Activated T-cell treated with anti-CD3 and anti-CD28 coated beads for 4 hours (primary cell): Measurements from ENCODE around the gene HYOU1.
"Not testable (repeated sequence)": the region's sequence is repeated elsewhere in the genome, so short reads cannot be mapped to it uniquely, and the experiment has no call there.

ENCODE experiments used
- DNase-seq: peaks from one replicate; pipeline ENCODE4 v3.0.0-alpha.2; 2020

Gene HYOU1

GRCh38 chr11:119057000-119057769, at the start of gene HYOU1:
Gene HYOU1, minus strand, starts transcription at chr11:119057205. Its CDS starts 1,045 bp downstream, at chr11:119056160.
- peak; percentile 96 for DNase-seq

- no peak for DNase-seq
Observed at GRCh38 chr11:119103793-119104192, 46.8 kb upstream of the HYOU1 start.

DNA sequence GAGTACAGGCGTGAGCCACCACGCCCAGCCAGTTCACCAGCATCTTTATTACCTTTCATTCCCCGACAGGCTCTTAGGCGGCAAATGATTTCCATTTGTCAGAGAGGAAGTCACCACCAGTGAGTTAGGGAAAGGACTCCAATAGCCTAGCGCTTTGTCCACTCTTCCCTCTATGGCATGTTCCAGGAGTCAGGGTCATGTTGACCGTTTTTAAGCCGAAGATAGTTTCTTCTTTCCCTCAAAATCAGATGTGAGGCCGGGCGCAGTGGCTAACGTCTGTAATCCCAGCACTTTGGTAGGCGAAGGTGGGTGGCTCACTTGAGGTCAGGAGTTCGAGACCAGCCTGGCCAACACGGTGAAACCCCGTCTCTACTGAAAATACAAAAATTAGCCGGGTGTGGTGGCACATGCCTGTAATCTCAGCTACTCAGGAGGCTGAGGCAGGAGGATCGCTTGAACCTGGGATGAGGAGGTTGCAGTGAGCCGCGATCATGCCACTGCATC, 46.2 kb upstream of the HYOU1 start:
- not testable (repeated sequence) for DNase-seq

DNA sequence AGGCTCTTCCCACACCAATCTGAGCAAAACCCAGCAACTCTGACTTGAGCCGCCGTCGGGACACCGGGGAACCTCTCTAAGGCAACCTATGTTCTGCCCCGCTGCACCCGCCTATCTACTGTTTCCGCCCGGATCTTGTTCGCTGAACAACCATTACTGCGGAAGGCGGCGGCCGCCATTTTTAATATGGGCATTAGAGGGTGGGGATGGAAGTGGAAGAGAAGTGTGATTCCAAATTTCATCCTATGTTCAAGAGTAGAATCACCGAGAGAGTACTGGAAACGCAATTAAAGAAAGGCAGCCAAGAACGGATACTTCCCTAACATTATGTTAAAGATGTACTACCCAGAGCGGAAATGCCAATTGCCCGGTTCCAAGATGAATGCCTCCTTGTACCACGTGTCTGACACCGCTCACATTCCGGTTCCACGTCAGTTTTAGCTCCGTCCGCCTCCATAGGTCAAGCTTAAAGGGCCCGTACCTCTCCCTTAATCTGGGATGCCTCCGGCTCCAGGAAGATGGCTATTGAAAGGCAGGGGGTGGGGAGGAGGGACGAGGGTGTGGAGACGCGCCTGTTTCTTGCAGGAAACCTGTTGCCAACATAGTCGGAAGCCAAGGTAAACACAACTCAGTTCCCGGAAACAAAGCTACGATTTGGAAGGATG, 44.9 kb upstream of the HYOU1 start, which contains the start of gene DPAGT1:
Gene DPAGT1 (minus strand): TSS at position 95 of the 665 bp plus-strand sequence. CDS start 198 bp downstream, outside the sequence.
- peak; percentile 80 for DNase-seq

- DNase-seq, result no peak
Observed at GRCh38 chr11:119100994-119101758, 44.2 kb upstream of the HYOU1 start.

GRCh38 chr11:119100246-119100970, 43.4 kb upstream of the HYOU1 start:
- no peak for DNase-seq

DNA sequence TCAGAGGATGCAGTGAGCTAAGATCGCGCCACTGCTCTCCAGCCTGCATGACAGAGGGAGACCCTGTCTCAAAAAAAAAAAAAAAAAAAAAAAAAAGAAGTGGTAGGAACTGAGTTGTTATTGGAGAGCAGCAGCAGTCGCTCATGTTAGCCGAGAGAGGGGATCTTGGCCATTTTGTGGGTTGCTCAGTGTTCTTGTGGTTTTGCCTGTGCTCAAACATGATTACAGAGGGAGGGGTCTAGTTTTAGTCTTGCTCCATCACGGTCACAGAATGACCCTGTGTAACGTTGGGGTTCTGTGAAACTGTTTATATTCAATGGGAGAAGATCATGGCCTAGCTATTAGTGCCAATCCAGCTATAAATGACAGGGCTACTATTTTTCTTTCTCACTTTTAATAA, 42.7 kb upstream of the HYOU1 start:
- no peak for DNase-seq

GRCh38 chr11:119095066-119095880, 38.3 kb upstream of the HYOU1 start:
- DNase-seq, result peak; percentile 99

DNA sequence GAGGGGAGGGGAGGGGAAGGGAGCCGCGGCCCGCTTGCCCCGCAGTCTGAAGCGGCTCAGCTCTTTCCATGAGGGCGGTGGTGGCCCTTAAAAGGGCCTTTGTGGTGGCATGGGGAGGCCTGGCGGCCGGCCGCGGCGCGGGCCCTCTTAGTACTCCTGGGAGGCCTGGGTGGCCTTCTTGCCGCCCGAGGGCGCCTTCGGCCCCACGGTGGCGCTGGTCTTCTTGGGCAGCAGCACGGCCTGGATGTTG, 37.7 kb upstream of the HYOU1 start:
- no peak for DNase-seq

- peak; percentile 40 for DNase-seq
Observed at GRCh38 chr11:119093942-119094815, 37.2 kb upstream of the HYOU1 start.

DNA sequence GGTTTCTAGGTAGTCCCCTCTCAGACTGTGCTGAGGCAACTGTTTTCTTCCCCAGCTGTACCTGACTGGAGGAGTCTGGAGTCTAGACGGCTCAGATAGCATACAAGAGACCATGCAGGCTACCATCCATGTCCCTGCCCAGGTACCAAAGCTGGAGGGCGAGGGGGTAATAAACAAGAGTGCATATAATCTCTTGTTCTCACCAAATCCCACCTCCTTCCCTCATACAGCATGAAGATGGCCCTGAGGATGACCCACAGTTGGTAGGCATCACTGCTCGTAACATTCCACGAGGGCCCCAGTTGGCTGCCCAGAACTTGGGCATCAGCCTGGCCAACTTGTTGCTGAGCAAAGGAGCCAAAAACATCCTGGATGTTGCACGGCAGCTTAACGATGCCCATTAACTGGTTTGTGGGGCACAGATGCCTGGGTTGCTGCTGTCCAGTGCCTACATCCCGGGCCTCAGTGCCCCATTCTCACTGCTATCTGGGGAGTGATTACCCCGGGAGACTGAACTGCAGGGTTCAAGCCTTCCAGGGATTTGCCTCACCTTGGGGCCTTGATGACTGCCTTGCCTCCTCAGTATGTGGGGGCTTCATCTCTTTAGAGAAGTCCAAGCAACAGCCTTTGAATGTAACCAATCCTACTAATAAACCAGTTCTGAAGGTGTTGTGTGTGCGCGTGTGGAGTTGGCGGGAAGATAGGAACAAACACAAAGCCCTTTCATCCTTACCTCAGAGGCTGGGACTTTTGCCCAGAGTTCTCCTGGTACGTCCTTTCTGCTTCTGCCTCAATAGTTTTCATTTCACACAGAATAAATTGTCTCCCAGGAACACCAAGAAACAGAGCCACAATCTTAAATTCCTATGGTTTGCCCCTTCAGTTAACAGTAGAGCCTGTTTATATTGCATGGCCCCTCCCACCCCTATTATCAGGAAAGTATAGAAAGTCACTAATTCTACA, 36.2 kb upstream of the HYOU1 start:
- DNase-seq, result no peak

DNA sequence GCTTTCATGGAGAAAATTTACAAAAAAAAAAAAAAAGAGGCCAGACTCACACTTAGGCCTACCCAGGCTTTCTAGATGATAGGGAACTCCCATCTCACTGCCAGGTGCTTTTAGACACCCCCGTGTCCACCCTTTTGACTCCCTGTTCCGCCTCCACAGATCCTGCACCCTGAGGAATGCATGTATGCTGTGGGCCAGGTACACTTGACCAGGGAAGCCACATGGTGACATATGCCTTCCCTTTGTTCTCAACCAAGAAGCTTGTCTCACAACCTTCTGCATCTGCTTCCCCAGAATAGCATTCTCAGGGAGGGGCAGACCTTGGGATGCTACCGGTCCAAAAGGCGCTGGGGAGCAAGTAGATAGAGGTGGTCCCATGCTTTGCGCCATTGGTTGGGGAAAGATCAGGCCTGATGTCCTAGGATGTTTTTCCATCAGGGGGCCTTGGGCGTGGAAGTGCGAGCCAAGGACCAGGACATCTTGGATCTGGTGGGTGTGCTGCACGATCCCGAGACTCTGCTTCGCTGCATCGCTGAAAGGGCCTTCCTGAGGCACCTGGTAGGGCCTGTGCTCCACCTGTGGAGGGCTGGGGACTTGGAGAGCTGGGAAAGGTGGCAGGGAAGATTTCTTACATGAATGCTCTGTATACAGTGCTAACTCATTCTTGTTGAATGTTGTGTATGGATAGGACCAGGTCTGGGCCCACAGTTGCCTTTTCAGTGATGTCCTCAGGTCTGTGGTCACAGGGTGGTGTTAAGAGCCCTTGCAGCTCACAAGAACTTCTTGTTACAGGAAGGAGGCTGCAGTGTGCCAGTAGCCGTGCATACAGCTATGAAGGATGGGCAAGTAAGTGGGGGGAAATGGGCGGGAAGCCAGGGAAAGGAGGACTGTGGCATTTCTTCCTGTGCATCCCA, 35.2 kb upstream of the HYOU1 start:
- DNase-seq, result no peak

GRCh38 chr11:119091178-119091577, 34.2 kb upstream of the HYOU1 start:
- DNase-seq, result no peak

DNA sequence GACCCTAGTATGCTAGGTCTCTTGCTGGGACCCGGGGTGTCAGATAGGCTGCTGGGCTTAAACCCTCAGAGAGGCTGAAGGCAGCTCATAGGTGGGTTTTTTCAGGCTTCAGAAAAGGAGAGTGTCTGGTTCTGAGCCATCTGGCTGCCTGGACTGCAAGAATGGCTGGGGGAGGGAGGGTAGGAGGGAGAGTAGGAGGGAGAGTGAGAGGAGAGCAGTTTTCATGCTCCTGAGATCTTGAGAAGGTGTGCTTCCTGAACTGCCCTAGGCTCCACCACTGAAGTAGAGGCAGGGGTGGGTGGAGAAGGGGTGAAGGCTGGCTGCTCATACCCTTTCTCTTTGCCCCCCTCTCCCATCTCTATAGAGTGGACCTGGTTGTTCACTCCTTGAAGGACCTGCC, 32.3 kb upstream of the HYOU1 start:
- DNase-seq, result no peak

- DNase-seq, result no peak
Observed at GRCh38 chr11:119088406-119088805, 31.4 kb upstream of the HYOU1 start.

DNA sequence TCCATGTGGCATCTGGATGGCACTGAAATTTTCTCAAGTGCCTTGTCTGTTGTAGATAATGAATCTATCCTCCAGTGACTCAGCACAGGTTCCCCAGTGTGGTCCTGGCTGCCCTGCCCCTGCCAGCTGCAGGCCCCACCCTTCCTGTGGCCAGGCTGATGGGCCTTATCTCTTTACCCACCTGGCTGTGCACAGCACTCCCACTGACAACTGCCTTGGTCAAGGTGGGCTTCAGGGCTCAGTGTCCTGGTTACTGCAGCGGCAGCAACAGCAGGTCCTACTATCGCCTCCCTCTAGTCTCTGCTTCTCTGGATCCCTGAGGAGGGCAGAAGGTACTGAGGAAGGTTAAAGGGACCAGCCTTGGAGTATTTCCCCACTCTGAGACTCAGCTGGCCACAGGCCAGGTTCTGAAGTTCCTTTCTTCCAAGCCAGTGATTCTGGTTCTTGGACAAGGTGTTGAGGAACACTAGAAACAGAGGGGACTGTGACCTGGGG, 30.8 kb upstream of the HYOU1 start:
- no peak for DNase-seq

- no peak for DNase-seq
Observed at GRCh38 chr11:119087123-119087522, 30.1 kb upstream of the HYOU1 start.

- DNase-seq, result peak; percentile 39
Observed at GRCh38 chr11:119085437-119085847, 28.4 kb upstream of the HYOU1 start.
